AG09309 (cell line): ENCODE measurements around the gene SLCO2B1.

Experiments
- DNase-seq: peaks from one replicate; pipeline ENCODE4 v3.0.0-alpha.2; 2010; ENCODE audit warnings: low read depth
- H3K4me3 ChIP-seq: 2 replicates; pipeline ENCODE4 v1.5.1; 2011; ENCODE audit warnings: mild to moderate bottlenecking, low read depth, low read length, moderate library complexity; ENCODE audit not compliant: control insufficient read depth
- TF ChIP-seq, protein P1 (sequence below): IDR thresholded peaks from 2 replicates; pipeline ENCODE4 v1.5.1; 2011; ENCODE audit warnings: mild to moderate bottlenecking, low read depth, low read length, inconsistent platforms; ENCODE audit not compliant: insufficient read depth, control insufficient read depth; ENCODE audit errors: missing control alignments

Gene SLCO2B1

DNA sequence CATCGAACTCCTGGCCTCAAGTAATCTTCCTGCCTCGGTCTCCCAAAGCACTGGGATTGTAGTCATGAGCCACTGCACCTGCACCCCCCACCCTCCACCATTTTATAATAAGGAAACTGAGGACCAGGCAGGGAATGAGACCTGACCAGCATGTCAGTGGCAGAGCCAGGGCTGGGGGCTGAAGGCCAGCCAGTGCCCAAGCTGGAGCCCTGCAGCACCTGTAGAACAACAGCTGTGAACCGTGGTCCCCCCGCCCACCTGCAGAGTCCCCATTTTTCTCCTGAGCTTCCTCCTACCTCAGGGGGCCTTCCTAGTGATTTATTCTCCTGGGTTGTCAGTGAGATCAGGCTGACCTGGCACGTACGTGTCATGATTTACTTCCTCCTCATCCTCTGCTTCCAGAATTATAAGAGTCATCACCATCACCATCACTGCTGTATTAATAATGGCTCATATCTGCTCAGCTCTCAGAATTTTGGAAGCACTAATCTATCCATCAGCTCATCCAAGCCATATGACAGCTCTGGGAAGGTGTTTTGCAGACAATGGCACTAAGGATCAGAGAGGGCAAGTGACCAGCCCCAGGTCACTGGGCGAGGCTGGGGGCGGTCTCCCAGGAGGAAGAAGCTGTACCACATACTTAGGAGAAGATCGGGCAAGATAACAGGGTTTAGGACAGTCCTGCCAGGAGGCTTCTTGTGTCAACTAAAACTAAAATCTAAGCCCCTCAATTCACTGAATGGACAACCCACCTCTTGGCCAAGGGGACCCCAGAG, 5.5 kb upstream of the SLCO2B1 start:
- DNase-seq: no peak
- TF ChIP-seq, protein P1, sequence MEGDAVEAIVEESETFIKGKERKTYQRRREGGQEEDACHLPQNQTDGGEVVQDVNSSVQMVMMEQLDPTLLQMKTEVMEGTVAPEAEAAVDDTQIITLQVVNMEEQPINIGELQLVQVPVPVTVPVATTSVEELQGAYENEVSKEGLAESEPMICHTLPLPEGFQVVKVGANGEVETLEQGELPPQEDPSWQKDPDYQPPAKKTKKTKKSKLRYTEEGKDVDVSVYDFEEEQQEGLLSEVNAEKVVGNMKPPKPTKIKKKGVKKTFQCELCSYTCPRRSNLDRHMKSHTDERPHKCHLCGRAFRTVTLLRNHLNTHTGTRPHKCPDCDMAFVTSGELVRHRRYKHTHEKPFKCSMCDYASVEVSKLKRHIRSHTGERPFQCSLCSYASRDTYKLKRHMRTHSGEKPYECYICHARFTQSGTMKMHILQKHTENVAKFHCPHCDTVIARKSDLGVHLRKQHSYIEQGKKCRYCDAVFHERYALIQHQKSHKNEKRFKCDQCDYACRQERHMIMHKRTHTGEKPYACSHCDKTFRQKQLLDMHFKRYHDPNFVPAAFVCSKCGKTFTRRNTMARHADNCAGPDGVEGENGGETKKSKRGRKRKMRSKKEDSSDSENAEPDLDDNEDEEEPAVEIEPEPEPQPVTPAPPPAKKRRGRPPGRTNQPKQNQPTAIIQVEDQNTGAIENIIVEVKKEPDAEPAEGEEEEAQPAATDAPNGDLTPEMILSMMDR: no peak
- H3K4me3 ChIP-seq: no peak overlapping the region

DNA sequence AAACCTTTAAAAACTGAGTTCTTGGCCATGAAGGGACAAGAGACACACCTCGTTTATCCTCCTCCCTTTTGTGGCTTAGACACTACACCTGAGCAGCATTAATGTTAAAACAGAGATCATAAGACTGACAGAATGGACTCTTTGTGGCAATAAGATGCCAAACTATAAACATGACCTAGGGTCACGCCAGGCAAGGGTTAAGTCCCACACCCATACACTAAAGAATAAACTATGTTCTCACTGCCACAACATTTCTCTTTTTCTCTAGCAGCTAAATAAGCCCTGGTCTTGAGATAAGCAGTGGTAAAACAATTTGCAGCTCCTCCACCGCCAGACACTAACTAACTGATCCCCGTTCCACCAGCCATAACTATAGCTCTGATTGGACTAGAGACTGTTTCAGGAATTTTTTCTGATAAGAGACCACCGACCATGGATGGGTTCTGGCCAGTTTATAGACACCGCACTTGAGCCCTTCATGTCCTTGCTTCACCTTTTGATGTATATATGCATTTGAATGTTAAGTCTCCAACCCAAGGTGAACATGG, 4.9 kb upstream of the SLCO2B1 start:
- TF ChIP-seq, protein P1: no peak
- no peak for DNase-seq

DNA sequence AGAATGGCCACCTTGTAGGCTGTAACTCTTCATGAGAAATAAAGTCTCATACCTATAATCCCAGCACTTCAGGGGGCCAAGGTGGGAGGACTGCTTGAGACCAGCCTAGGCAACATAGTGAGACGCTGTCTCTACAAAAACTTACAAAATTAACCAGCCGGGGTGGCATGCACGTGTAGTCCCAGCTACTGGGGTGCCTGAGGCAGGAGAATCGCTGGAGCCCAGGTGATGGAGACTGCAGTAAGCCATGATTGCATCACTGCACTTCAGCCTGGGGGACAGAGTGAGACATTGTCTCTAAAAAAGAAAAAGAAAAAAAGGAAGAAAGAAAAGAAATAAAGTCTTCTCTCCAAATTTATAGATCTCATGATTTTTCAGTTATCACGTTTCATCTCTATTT, 4.2 kb upstream of the SLCO2B1 start:
- DNase-seq: no peak
- TF ChIP-seq, protein P1: no peak
- no peak overlapping the region for H3K4me3 ChIP-seq

More for the DNA sequence above, 4.9 kb upstream of the SLCO2B1 start:
- no peak overlapping the region for H3K4me3 ChIP-seq

DNA sequence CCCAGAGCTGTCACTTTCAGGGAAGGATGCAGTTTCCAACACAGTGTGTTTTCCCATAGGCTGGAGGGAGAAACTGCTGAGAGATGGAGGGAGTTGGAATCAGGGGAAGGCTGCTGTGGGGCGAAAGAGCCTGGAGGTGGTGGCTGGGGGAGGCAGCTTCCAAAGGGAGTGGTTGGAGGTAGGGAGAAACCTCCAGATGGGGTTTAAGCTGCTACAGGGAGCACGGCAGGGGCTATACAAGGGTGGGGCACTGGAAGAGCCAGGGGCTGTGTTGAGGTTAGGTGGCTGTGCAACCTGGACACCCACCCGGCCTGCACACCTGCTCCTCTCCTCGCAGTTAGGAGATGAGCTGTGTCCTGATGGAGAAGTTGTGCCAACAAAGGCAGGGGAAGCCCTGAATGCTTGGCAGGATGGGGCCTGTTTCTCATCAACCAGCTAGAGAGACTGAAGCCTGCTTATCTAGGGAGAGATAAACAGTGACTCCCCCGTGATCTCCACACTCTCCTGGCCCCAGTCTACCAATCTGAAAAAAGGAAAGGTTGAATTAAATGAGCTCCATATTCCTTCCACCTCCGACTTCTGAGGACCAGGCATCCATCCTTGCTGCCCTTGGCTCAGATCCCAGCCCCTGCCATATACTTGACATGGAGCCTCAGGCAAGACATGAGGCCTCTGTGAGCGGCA, 3.6 kb upstream of the SLCO2B1 start:
- TF ChIP-seq, protein P1: no peak

DNA sequence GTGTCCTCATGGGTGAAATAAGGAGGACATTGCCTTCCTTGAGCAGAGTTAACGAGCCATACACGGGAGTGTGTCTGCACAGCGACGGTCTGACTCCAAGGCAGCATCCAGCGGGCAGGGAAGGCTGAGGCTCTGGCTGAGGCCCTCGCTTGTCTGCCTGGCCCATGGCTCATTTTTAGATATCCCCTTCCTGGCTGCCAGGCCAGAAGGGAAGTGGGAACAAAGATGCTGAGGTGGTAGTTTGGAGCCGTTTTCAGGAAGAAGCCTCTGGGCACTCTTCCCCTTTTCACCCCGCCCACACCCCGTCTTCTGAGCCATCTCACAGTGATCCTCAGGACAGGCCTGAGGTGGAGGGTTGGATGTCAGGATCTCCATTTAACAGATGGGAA, 3.0 kb upstream of the SLCO2B1 start:
- no peak overlapping the region for H3K4me3 ChIP-seq
- DNase-seq: no peak
- TF ChIP-seq, protein P1: no peak

More for the DNA sequence above, 3.6 kb upstream of the SLCO2B1 start:
- DNase-seq: no peak
- no peak overlapping the region for H3K4me3 ChIP-seq

DNA sequence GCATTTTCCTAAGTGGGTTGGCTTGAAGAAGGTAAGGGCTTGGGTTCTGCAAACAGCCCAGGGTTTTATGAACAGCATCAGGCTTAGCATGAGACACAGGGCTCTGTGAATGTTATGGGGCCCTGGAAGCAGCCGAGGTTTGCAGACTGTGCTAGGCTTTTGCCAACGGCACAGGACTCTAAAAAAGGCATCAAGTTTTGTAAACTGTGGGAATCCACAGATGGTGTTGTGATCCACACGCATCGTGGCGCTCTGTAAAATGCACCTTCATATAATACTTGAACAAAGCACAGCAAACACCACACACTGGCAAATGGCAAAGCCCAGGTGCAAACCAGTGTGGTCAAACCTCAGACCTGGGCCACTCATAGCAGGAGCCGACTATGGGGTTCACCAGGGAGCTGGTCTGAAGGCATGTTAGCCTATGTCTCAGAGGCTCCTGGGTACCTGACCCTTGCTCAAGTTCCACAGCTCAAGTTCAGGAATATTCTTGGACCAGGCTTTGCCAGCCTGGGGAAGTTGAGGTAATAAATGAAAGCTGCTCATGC, 2.4 kb upstream of the SLCO2B1 start:
- DNase-seq: no peak
- TF ChIP-seq, protein P1: no peak
- no peak overlapping the region for H3K4me3 ChIP-seq
